ENCODE data around the gene UNC13B.

DNA sequence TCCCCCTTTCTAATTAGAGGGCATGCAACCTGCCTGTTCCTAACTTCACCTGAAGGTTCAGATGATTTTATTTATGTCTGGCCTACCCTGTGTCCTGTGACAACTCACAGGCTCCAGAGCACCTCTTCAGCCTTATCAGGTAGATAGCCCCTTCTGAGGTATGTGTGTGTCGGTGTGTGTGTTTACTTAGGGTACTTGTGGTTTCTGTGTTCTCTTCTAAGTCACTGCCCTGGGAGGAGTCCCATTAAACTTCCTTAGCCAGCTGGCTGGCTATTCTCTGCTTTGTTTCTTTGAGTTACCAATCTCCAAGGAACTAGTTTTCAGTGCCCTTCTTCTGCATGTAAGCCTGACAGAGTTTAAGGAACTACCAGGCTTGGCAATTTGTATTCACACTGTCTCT, 74.9 kb downstream of the UNC13B start:
- TF ChIP-seq YY1 (IDR thresholded peaks at IDR 0.05; ENCODE audit: low read depth): no peak
- TF ChIP-seq, protein P1, sequence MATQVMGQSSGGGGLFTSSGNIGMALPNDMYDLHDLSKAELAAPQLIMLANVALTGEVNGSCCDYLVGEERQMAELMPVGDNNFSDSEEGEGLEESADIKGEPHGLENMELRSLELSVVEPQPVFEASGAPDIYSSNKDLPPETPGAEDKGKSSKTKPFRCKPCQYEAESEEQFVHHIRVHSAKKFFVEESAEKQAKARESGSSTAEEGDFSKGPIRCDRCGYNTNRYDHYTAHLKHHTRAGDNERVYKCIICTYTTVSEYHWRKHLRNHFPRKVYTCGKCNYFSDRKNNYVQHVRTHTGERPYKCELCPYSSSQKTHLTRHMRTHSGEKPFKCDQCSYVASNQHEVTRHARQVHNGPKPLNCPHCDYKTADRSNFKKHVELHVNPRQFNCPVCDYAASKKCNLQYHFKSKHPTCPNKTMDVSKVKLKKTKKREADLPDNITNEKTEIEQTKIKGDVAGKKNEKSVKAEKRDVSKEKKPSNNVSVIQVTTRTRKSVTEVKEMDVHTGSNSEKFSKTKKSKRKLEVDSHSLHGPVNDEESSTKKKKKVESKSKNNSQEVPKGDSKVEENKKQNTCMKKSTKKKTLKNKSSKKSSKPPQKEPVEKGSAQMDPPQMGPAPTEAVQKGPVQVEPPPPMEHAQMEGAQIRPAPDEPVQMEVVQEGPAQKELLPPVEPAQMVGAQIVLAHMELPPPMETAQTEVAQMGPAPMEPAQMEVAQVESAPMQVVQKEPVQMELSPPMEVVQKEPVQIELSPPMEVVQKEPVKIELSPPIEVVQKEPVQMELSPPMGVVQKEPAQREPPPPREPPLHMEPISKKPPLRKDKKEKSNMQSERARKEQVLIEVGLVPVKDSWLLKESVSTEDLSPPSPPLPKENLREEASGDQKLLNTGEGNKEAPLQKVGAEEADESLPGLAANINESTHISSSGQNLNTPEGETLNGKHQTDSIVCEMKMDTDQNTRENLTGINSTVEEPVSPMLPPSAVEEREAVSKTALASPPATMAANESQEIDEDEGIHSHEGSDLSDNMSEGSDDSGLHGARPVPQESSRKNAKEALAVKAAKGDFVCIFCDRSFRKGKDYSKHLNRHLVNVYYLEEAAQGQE (IDR thresholded peaks at IDR 0.05; ENCODE audit: low read depth): no peak
- TF ChIP-seq TAF1 (IDR thresholded peaks at IDR 0.05; ENCODE audit: low read depth): no peak
- no peak for TF ChIP-seq EP300 (IDR thresholded peaks at IDR 0.05; ENCODE audit: borderline replicate concordance)
- TF ChIP-seq ZBTB7A (IDR thresholded peaks at IDR 0.05; ENCODE audit: low read depth): no peak
- TF ChIP-seq RAD21 (IDR thresholded peaks at IDR 0.05; ENCODE audit: low read depth): no peak
- no peak for TF ChIP-seq CEBPB (IDR thresholded peaks at IDR 0.05)
- TF ChIP-seq, protein P2, sequence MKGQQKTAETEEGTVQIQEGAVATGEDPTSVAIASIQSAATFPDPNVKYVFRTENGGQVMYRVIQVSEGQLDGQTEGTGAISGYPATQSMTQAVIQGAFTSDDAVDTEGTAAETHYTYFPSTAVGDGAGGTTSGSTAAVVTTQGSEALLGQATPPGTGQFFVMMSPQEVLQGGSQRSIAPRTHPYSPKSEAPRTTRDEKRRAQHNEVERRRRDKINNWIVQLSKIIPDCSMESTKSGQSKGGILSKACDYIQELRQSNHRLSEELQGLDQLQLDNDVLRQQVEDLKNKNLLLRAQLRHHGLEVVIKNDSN (IDR thresholded peaks at IDR 0.05): no peak
- TF ChIP-seq, protein P3, sequence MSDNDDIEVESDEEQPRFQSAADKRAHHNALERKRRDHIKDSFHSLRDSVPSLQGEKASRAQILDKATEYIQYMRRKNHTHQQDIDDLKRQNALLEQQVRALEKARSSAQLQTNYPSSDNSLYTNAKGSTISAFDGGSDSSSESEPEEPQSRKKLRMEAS (IDR thresholded peaks at IDR 0.05): no peak
- TF ChIP-seq FOXM1 (IDR thresholded peaks at IDR 0.05; ENCODE audit: borderline replicate concordance, low read depth): no peak
- no peak for TF ChIP-seq EGR1 (IDR thresholded peaks at IDR 0.05)
- no peak for TF ChIP-seq TEAD4 (IDR thresholded peaks at IDR 0.05)
